Measurements from ENCODE around the gene CFAP410.

The CFAP410 gene

GRCh38 chr21:44338971-44339910, at the start of gene CFAP410:
CFAP410 (minus strand) TSS chr21:44339390; CDS start chr21:44339194, 196 bp downstream.
- DNase-seq = peak; percentile 95

- DNase-seq = no peak
Measured at GRCh38 chr21:44384968-44385367, 45.8 kb upstream of the CFAP410 start.

GRCh38 chr21:44383216-44383615, 44.0 kb upstream of the CFAP410 start:
- no peak for DNase-seq

GRCh38 chr21:44382536-44382935, 43.3 kb upstream of the CFAP410 start:
- no peak for DNase-seq

- DNase-seq = no peak
Measured at GRCh38 chr21:44381874-44382273, 42.7 kb upstream of the CFAP410 start.

GRCh38 chr21:44380876-44381275, 41.7 kb upstream of the CFAP410 start:
- no peak for DNase-seq

GRCh38 chr21:44379991-44380865, 41.0 kb upstream of the CFAP410 start:
- no peak for DNase-seq

- DNase-seq = no peak
Measured at GRCh38 chr21:44379515-44379848, 40.3 kb upstream of the CFAP410 start.

GRCh38 chr21:44378646-44379514, 39.7 kb upstream of the CFAP410 start:
- no peak for DNase-seq

- DNase-seq = no peak
Measured at GRCh38 chr21:44377922-44378645, 38.9 kb upstream of the CFAP410 start.

GRCh38 chr21:44377201-44377921, 38.2 kb upstream of the CFAP410 start:
- no peak for DNase-seq

GRCh38 chr21:44376606-44377005, 37.4 kb upstream of the CFAP410 start:
- no peak for DNase-seq

GRCh38 chr21:44375761-44376241, 36.6 kb upstream of the CFAP410 start:
- no peak for DNase-seq

- no peak for DNase-seq
Measured at GRCh38 chr21:44375281-44375651, 36.1 kb upstream of the CFAP410 start.

GRCh38 chr21:44374601-44375280, 35.6 kb upstream of the CFAP410 start:
- no peak for DNase-seq

- DNase-seq = no peak
Measured at GRCh38 chr21:44372616-44373015, 33.4 kb upstream of the CFAP410 start.

GRCh38 chr21:44371596-44371995, 32.4 kb upstream of the CFAP410 start:
- no peak for DNase-seq

- no peak for DNase-seq
Measured at GRCh38 chr21:44370786-44371410, 31.7 kb upstream of the CFAP410 start.

- no peak for DNase-seq
Measured at GRCh38 chr21:44370027-44370735, 31.0 kb upstream of the CFAP410 start.
